Measurements from ENCODE around the gene EDEM1. TPM values are rescaled to one million over a fixed set of nuclear protein-coding genes. Genes with fewer than 3 reads are reported as not detected.

Gene EDEM1
- total and polyA plus RNA-seq, 9 donors = 11.5 to 43.4 (median 27.2) TPM

GRCh38 chr3:5264093-5264600, 76.6 kb downstream of the EDEM1 start:
- WGBS, 3 donors = 94 to 96% (median 96%) methylated on average over 4 of the region's 4 CpGs

GRCh38 chr3:5264896-5265770, 77.6 kb downstream of the EDEM1 start:
- Histone ChIP-seq H3K27ac (no peak overlapping the region), H3K9me3 (no peaks in the 10 kb centered on the region), H3K27me3 (no peaks in the 10 kb centered on the region), H3K36me3 (no peaks in the 10 kb centered on the region), H3K4me3 (no peak overlapping the region), H3K4me1 (ENCODE audit: insufficient read depth) (no peaks in the 10 kb centered on the region)
- 61 to 69% (median 67%) methylated on average over 7 of the region's 7 CpGs for whole genome bisulfite sequencing, 3 donors
- intact Hi-C loops (cut with DNase I) = no loop called here
- TF ChIP-seq EP300 (IDR thresholded peaks at IDR 0.05) = no peak
- TF ChIP-seq POLR2A (IDR thresholded peaks at IDR 0.05) = no peak
- TF ChIP-seq CTCF (IDR thresholded peaks at IDR 0.05) = no peak
- no peak for DNase-seq

More at GRCh38 chr3:5264093-5264600, 76.6 kb downstream of the EDEM1 start:
- H3K4me3 ChIP-seq = no peak overlapping the region
- no peaks in the 10 kb centered on the region for H3K36me3 ChIP-seq
- no peaks in the 10 kb centered on the region for H3K27me3 ChIP-seq
- DNase-seq = no peak
- H3K4me1 ChIP-seq (ENCODE audit: insufficient read depth) = no peaks in the 10 kb centered on the region
- H3K27ac ChIP-seq = no peak overlapping the region
- no peak for TF ChIP-seq CTCF (IDR thresholded peaks at IDR 0.05)
- TF ChIP-seq POLR2A (IDR thresholded peaks at IDR 0.05) = no peak
- no peak for TF ChIP-seq EP300 (IDR thresholded peaks at IDR 0.05)
- no peaks in the 10 kb centered on the region for H3K9me3 ChIP-seq
- intact Hi-C loops (cut with DNase I) = no loop called here

- Histone ChIP-seq H3K4me3 (no peak overlapping the region), H3K27ac (no peak overlapping the region), H3K4me1 (ENCODE audit: insufficient read depth) (no peaks in the 10 kb centered on the region), H3K36me3 (no peaks in the 10 kb centered on the region), H3K9me3 (no peaks in the 10 kb centered on the region), H3K27me3 (no peaks in the 10 kb centered on the region)
- intact Hi-C loops (cut with DNase I) = no loop called here
- no peak for DNase-seq
- TF ChIP-seq EP300 (IDR thresholded peaks at IDR 0.05) (no peak), POLR2A (IDR thresholded peaks at IDR 0.05) (no peak), CTCF (IDR thresholded peaks at IDR 0.05) (no peak)
- 42 to 66% (median 62%) methylated on average over 2 of the region's 2 CpGs for WGBS, 3 donors
These were observed 79.7 kb downstream of the EDEM1 start for GRCh38 chr3:5267252-5267651.

GRCh38 chr3:5267889-5268288, 80.4 kb downstream of the EDEM1 start:
- TF ChIP-seq POLR2A (IDR thresholded peaks at IDR 0.05) (no peak), EP300 (IDR thresholded peaks at IDR 0.05) (no peak), CTCF (IDR thresholded peaks at IDR 0.05) (no peak)
- Histone ChIP-seq H3K36me3 (no peaks in the 10 kb centered on the region), H3K9me3 (no peaks in the 10 kb centered on the region), H3K4me3 (no peak overlapping the region), H3K27me3 (no peaks in the 10 kb centered on the region), H3K27ac (no peak overlapping the region), H3K4me1 (ENCODE audit: insufficient read depth) (no peaks in the 10 kb centered on the region)
- 81 to 95% (median 92%) methylated on average over 1 of the region's 1 CpG for WGBS, 3 donors
- intact Hi-C loops (cut with DNase I) = no loop called here
- no peak for DNase-seq

Small RNA genes lying within 50 kb of the gene (microRNA-seq; reads per million reads assigned to microRNA genes)
- 0 reads per million in 3 donors for gene MIR4790

Small RNA genes lying within 50 kb of the gene (small RNA-seq; reads per million reads assigned to genes)
- gene MIR4790 = not detected
- not detected for gene RN7SL553P

Other genes starting within 250 kb of the EDEM1 start
- 100 to 1,000 TPM in 4 of 7 donors, 10 to 100 TPM in 3; 47.3 to 264 (median 103) TPM for gene BHLHE40, start 208.3 kb upstream of the EDEM1 start, total RNA-seq
- 10 to 100 TPM; 28.6 to 52.2 TPM for gene BHLHE40, start 208.3 kb upstream of the EDEM1 start, polyA plus RNA-seq
- 10 to 100 TPM; 27.1 to 70.6 (median 49.8) TPM for gene ARL8B, start 65.4 kb upstream of the EDEM1 start, total RNA-seq
- gene ARL8B, start 65.4 kb upstream of the EDEM1 start, polyA plus RNA-seq = 10 to 100 TPM; 34.2 to 62.6 TPM

All from ovary (tissue), 9 donors.